ENCODE measurements around the gene GEMIN2.

GEMIN2 gene

GRCh38 chr14:39080886-39081285 lies 33.2 kb upstream of the GEMIN2 start:
- no peak overlapping the region for H3K27ac ChIP-seq (ENCODE audit: low read depth, low read length)
- H3K4me3 ChIP-seq (ENCODE audit: low read length): no peak overlapping the region
- no peaks in the 10 kb centered on the region for H3K79me2 ChIP-seq (ENCODE audit: control insufficient read depth, low read length)
- no peaks in the 10 kb centered on the region for H3K9me3 ChIP-seq (ENCODE audit: control insufficient read depth, insufficient read depth, low read length)
- H3K9me2 ChIP-seq (replicated peaks; ENCODE audit: control insufficient read depth, low read length): no peaks in the 10 kb centered on the region
- peaks cover 17% of the 10 kb centered on the region for H3K36me3 ChIP-seq (ENCODE audit: control insufficient read depth, low read length)
- no peaks in the 10 kb centered on the region for H3K4me1 ChIP-seq (ENCODE audit: control insufficient read depth, low read length)
- TF ChIP-seq EZH2phosphoT487 (IDR thresholded peaks at IDR 0.05; ENCODE audit: borderline replicate concordance, low read length) (no peak), CTCF (IDR thresholded peaks at IDR 0.05; ENCODE audit: low read depth, low read length, poor library complexity, severe bottlenecking) (no peak)
- H4K20me1 ChIP-seq (ENCODE audit: control insufficient read depth, insufficient read depth, low read depth, low read length): no peaks in the 10 kb centered on the region
- H3F3A ChIP-seq (ENCODE audit: control insufficient read depth, insufficient read depth): no peaks in the 10 kb centered on the region
- no peaks in the 10 kb centered on the region for H3K27me3 ChIP-seq (ENCODE audit: control insufficient read depth, low read length)
- H3K4me2 ChIP-seq (ENCODE audit: low read length): no peak overlapping the region

DNA sequence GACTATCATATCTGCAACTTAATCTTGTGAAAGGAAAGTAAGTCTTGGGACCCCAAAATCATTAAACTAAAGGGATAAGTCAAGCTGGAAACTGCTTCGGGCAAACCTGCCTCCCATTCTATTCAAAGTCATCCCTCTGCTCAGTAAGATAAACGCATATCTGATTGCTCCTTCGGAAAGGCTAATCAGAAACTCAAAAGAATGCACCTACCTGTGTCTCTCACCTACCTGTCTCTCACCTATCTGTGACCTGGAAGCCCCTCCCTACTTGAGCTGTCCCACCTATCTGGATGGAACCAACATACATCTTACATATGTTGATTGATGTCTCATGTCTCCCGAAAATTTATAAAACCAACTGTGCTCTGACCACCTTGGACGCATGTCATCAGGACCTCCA lies 31.0 kb upstream of the GEMIN2 start:
- no peaks in the 10 kb centered on the region for H4K20me1 ChIP-seq (ENCODE audit: control insufficient read depth, insufficient read depth, low read depth, low read length)
- H3K9me2 ChIP-seq (replicated peaks; ENCODE audit: control insufficient read depth, low read length): no peaks in the 10 kb centered on the region
- H3K36me3 ChIP-seq (ENCODE audit: control insufficient read depth, low read length): peaks cover 32% of the 10 kb centered on the region
- no peak overlapping the region for H3K27ac ChIP-seq (ENCODE audit: low read depth, low read length)
- no peak overlapping the region for H3K4me3 ChIP-seq (ENCODE audit: low read length)
- H3K79me2 ChIP-seq (ENCODE audit: control insufficient read depth, low read length): no peaks in the 10 kb centered on the region
- no peaks in the 10 kb centered on the region for H3K9me3 ChIP-seq (ENCODE audit: control insufficient read depth, insufficient read depth, low read length)
- H3K4me1 ChIP-seq (ENCODE audit: control insufficient read depth, low read length): no peaks in the 10 kb centered on the region
- H3K4me2 ChIP-seq (ENCODE audit: low read length): no peak overlapping the region
- no peaks in the 10 kb centered on the region for H3K27me3 ChIP-seq (ENCODE audit: control insufficient read depth, low read length)
- H3F3A ChIP-seq (ENCODE audit: control insufficient read depth, insufficient read depth): no peaks in the 10 kb centered on the region
- TF ChIP-seq EZH2phosphoT487 (IDR thresholded peaks at IDR 0.05; ENCODE audit: borderline replicate concordance, low read length) (no peak), CTCF (IDR thresholded peaks at IDR 0.05; ENCODE audit: low read depth, low read length, poor library complexity, severe bottlenecking) (no peak)

GRCh38 chr14:39085933-39086332 lies 28.2 kb upstream of the GEMIN2 start:
- no peaks in the 10 kb centered on the region for H3F3A ChIP-seq (ENCODE audit: control insufficient read depth, insufficient read depth)
- TF ChIP-seq EZH2phosphoT487 (IDR thresholded peaks at IDR 0.05; ENCODE audit: borderline replicate concordance, low read length): no peak
- TF ChIP-seq CTCF (IDR thresholded peaks at IDR 0.05; ENCODE audit: low read depth, low read length, poor library complexity, severe bottlenecking): no peak
- H3K36me3 ChIP-seq (ENCODE audit: control insufficient read depth, low read length): peaks cover 39% of the 10 kb centered on the region
- H4K20me1 ChIP-seq (ENCODE audit: control insufficient read depth, insufficient read depth, low read depth, low read length): no peaks in the 10 kb centered on the region
- no peaks in the 10 kb centered on the region for H3K79me2 ChIP-seq (ENCODE audit: control insufficient read depth, low read length)
- H3K4me1 ChIP-seq (ENCODE audit: control insufficient read depth, low read length): no peaks in the 10 kb centered on the region
- no peaks in the 10 kb centered on the region for H3K9me2 ChIP-seq (replicated peaks; ENCODE audit: control insufficient read depth, low read length)
- no peaks in the 10 kb centered on the region for H3K27me3 ChIP-seq (ENCODE audit: control insufficient read depth, low read length)
- no peak overlapping the region for H3K27ac ChIP-seq (ENCODE audit: low read depth, low read length)
- no peaks in the 10 kb centered on the region for H3K9me3 ChIP-seq (ENCODE audit: control insufficient read depth, insufficient read depth, low read length)
- H3K4me3 ChIP-seq (ENCODE audit: low read length): no peak overlapping the region
- H3K4me2 ChIP-seq (ENCODE audit: low read length): no peak overlapping the region

DNA sequence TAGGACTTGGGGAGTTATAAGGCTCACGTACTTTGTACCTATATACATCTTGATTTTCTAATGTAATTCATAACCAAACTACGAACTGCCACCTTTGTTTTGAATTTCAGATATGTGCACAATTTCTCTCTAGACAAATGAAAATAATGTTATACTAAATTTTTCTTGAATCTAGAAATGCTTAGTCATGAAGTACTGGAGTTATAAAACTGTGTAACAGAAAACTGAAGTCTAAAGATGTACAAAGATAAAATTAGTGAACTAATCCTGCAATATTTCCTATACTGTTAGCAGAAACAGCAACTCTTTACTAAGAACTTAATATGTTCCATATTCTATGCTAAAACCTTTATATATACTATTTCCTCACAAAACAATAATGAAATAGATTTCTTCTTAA lies 26.6 kb upstream of the GEMIN2 start:
- Histone ChIP-seq H3K4me3 (ENCODE audit: low read length) (no peak overlapping the region), H3K9me2 (replicated peaks; ENCODE audit: control insufficient read depth, low read length) (no peaks in the 10 kb centered on the region), H3F3A (ENCODE audit: control insufficient read depth, insufficient read depth) (no peaks in the 10 kb centered on the region), H3K4me2 (ENCODE audit: low read length) (no peak overlapping the region), H3K27ac (ENCODE audit: low read depth, low read length) (no peak overlapping the region), H3K79me2 (ENCODE audit: control insufficient read depth, low read length) (no peaks in the 10 kb centered on the region), H3K9me3 (ENCODE audit: control insufficient read depth, insufficient read depth, low read length) (no peaks in the 10 kb centered on the region), H3K27me3 (ENCODE audit: control insufficient read depth, low read length) (no peaks in the 10 kb centered on the region), H3K36me3 (ENCODE audit: control insufficient read depth, low read length) (peaks cover 49% of the 10 kb centered on the region), H3K4me1 (ENCODE audit: control insufficient read depth, low read length) (no peaks in the 10 kb centered on the region), H4K20me1 (ENCODE audit: control insufficient read depth, insufficient read depth, low read depth, low read length) (no peaks in the 10 kb centered on the region)
- TF ChIP-seq EZH2phosphoT487 (IDR thresholded peaks at IDR 0.05; ENCODE audit: borderline replicate concordance, low read length): no peak
- TF ChIP-seq CTCF (IDR thresholded peaks at IDR 0.05; ENCODE audit: low read depth, low read length, poor library complexity, severe bottlenecking): no peak

Data from DOHH2 (cell line).